GM23338 (cell line): ENCODE results near the gene SNX17. TPM values are rescaled to one million over a fixed set of nuclear protein-coding genes. Genes with fewer than 3 reads are reported as not detected.

Experiments
- ATAC-seq: fragments of 200-7000 bp; cut with Tn5 transposase; 3 replicates; pipeline ENCODE4 v1.9.1; 2020
- DNase-seq: peaks from one replicate; pipeline ENCODE4 v3.0.0-alpha.2; 2015; ENCODE audit warnings: low spot score
- H2AFZ ChIP-seq: fragments of 200-600 bp; sonication (generic); 2 replicates; pipeline ENCODE4 v1.8.0; 2016; ENCODE audit warnings: antibody characterized with exemption, mild to moderate bottlenecking, moderate library complexity
- H3F3A ChIP-seq: fragments of 200-600 bp; sonication (generic); replicated peaks from 2 replicates; pipeline ENCODE4 v1.8.0; 2017; ENCODE audit warnings: antibody characterized with exemption, mixed run types, low read depth
- H3K27ac ChIP-seq: fragments of 200-600 bp; sonication (generic); 2 replicates; pipeline ENCODE4 v1.6.1; 2016; ENCODE audit warnings: low read depth
- H3K27me3 ChIP-seq: fragments of 200-600 bp; sonication (generic); 2 replicates; pipeline ENCODE4 v1.8.0; 2016; ENCODE audit warnings: mild to moderate bottlenecking, mixed run types, moderate library complexity; ENCODE audit not compliant: insufficient read depth
- H3K36me3 ChIP-seq: fragments of 200-600 bp; sonication (generic); 2 replicates; pipeline ENCODE4 v1.8.0; 2016; ENCODE audit warnings: mild to moderate bottlenecking; ENCODE audit not compliant: insufficient read depth
- H3K4me1 ChIP-seq: fragments of 200-600 bp; sonication (generic); 2 replicates; pipeline ENCODE4 v1.8.0; 2016; ENCODE audit warnings: mild to moderate bottlenecking, moderate library complexity; ENCODE audit not compliant: insufficient read depth
- H3K4me2 ChIP-seq: fragments of 200-600 bp; sonication (generic); 2 replicates; pipeline ENCODE4 v1.7.1; 2017; ENCODE audit warnings: mixed run types
- H3K4me3 ChIP-seq: fragments of 200-600 bp; sonication (generic); 2 replicates; pipeline ENCODE4 v1.6.1; 2016; ENCODE audit warnings: mixed run types
- H3K79me2 ChIP-seq: fragments of 200-600 bp; sonication (generic); replicated peaks from 2 replicates; pipeline ENCODE4 v1.8.0; 2017; ENCODE audit warnings: mild to moderate bottlenecking; ENCODE audit not compliant: insufficient read depth
- H3K9me2 ChIP-seq: fragments of 200-600 bp; sonication (generic); 2 replicates; pipeline ENCODE4 v1.8.0; 2017; ENCODE audit not compliant: insufficient read depth
- H4K20me1 ChIP-seq: fragments of 200-600 bp; sonication (generic); replicated peaks from 2 replicates; pipeline ENCODE4 v1.8.0; 2017; ENCODE audit warnings: mild to moderate bottlenecking; ENCODE audit not compliant: insufficient read depth
- H3K27ac Mint-ChIP-seq: 2 replicates; pipeline ENCODE4 v1.8.0; 2020; ENCODE audit warnings: inconsistent platforms, mild to moderate bottlenecking, moderate library complexity, mixed read lengths
- H3K27me3 Mint-ChIP-seq: 3 replicates; pipeline ENCODE4 v1.8.0; 2022; ENCODE audit warnings: low read depth, mild to moderate bottlenecking, moderate library complexity, mixed read lengths, inconsistent platforms; ENCODE audit not compliant: insufficient read depth, poor library complexity
- H3K36me3 Mint-ChIP-seq: 3 replicates; pipeline ENCODE4 v1.8.0; 2021; ENCODE audit warnings: low read depth, mild to moderate bottlenecking, inconsistent platforms, moderate library complexity, mixed read lengths
- H3K4me1 Mint-ChIP-seq: 3 replicates; pipeline ENCODE4 v1.8.0; 2020; ENCODE audit warnings: mild to moderate bottlenecking, inconsistent platforms, mixed read lengths
- H3K4me3 Mint-ChIP-seq: 3 replicates; pipeline ENCODE4 v1.8.0; 2021; ENCODE audit warnings: moderate library complexity, mild to moderate bottlenecking, inconsistent platforms, mixed read lengths
- H3K9me3 Mint-ChIP-seq: 3 replicates; pipeline ENCODE4 v1.8.0; 2020; ENCODE audit warnings: moderate library complexity, mild to moderate bottlenecking, inconsistent platforms, mixed read lengths
- CREB1 ChIP-seq: fragments of 250-450 bp; sonication (Bioruptor Pico); IDR thresholded peaks from 2 replicates; pipeline ENCODE4 v1.5.0; 2020; ENCODE audit warnings: low read depth, mild to moderate bottlenecking, moderate library complexity
- JUNB ChIP-seq: IDR thresholded peaks from one replicate; pipeline ENCODE4 v1.6.1; 2016; ENCODE audit warnings: antibody characterized with exemption; ENCODE audit not compliant: unreplicated experiment
- NANOG ChIP-seq: IDR thresholded peaks from 2 replicates; pipeline ENCODE4 v1.6.1; 2016; ENCODE audit warnings: antibody characterized with exemption, borderline replicate concordance
- REST ChIP-seq: IDR thresholded peaks from one replicate; pipeline ENCODE4 v1.6.1; 2018; ENCODE audit warnings: antibody characterized with exemption; ENCODE audit not compliant: unreplicated experiment
- ZNF331 ChIP-seq: fragments of 250-450 bp; sonication (Bioruptor Pico); IDR thresholded peaks from 2 replicates; pipeline ENCODE4 v1.5.0; 2020; ENCODE audit warnings: low read depth, mild to moderate bottlenecking, moderate library complexity
- polyA plus RNA-seq: library from polyadenylated mRNA; unstranded; fragments of >200 nt; fragmentation: Nextera tagmentation; extraction: Ambion mirVana; gene quantifications from 2 replicates; pipeline ENCODE4 v1.2.1, GENCODE V29; 2016
- total RNA-seq: library from RNA; depleted of rRNA; stranded (reverse); fragments of >200 nt; shearing (Covaris generic); gene quantifications from 2 replicates; pipeline ENCODE4 v1.2.3, GENCODE V29; 2014
- TF ChIP-seq, protein P1 (sequence below): fragments of 250-450 bp; sonication (Bioruptor Pico); IDR thresholded peaks from 2 replicates; pipeline ENCODE4 v1.5.0; 2020; ENCODE audit warnings: mild to moderate bottlenecking, moderate library complexity

The SNX17 gene
- total and polyA plus RNA-seq, 2 experiments from 2014 or later, result 34.0 to 58.0 TPM

- TF ChIP-seq, protein P1, sequence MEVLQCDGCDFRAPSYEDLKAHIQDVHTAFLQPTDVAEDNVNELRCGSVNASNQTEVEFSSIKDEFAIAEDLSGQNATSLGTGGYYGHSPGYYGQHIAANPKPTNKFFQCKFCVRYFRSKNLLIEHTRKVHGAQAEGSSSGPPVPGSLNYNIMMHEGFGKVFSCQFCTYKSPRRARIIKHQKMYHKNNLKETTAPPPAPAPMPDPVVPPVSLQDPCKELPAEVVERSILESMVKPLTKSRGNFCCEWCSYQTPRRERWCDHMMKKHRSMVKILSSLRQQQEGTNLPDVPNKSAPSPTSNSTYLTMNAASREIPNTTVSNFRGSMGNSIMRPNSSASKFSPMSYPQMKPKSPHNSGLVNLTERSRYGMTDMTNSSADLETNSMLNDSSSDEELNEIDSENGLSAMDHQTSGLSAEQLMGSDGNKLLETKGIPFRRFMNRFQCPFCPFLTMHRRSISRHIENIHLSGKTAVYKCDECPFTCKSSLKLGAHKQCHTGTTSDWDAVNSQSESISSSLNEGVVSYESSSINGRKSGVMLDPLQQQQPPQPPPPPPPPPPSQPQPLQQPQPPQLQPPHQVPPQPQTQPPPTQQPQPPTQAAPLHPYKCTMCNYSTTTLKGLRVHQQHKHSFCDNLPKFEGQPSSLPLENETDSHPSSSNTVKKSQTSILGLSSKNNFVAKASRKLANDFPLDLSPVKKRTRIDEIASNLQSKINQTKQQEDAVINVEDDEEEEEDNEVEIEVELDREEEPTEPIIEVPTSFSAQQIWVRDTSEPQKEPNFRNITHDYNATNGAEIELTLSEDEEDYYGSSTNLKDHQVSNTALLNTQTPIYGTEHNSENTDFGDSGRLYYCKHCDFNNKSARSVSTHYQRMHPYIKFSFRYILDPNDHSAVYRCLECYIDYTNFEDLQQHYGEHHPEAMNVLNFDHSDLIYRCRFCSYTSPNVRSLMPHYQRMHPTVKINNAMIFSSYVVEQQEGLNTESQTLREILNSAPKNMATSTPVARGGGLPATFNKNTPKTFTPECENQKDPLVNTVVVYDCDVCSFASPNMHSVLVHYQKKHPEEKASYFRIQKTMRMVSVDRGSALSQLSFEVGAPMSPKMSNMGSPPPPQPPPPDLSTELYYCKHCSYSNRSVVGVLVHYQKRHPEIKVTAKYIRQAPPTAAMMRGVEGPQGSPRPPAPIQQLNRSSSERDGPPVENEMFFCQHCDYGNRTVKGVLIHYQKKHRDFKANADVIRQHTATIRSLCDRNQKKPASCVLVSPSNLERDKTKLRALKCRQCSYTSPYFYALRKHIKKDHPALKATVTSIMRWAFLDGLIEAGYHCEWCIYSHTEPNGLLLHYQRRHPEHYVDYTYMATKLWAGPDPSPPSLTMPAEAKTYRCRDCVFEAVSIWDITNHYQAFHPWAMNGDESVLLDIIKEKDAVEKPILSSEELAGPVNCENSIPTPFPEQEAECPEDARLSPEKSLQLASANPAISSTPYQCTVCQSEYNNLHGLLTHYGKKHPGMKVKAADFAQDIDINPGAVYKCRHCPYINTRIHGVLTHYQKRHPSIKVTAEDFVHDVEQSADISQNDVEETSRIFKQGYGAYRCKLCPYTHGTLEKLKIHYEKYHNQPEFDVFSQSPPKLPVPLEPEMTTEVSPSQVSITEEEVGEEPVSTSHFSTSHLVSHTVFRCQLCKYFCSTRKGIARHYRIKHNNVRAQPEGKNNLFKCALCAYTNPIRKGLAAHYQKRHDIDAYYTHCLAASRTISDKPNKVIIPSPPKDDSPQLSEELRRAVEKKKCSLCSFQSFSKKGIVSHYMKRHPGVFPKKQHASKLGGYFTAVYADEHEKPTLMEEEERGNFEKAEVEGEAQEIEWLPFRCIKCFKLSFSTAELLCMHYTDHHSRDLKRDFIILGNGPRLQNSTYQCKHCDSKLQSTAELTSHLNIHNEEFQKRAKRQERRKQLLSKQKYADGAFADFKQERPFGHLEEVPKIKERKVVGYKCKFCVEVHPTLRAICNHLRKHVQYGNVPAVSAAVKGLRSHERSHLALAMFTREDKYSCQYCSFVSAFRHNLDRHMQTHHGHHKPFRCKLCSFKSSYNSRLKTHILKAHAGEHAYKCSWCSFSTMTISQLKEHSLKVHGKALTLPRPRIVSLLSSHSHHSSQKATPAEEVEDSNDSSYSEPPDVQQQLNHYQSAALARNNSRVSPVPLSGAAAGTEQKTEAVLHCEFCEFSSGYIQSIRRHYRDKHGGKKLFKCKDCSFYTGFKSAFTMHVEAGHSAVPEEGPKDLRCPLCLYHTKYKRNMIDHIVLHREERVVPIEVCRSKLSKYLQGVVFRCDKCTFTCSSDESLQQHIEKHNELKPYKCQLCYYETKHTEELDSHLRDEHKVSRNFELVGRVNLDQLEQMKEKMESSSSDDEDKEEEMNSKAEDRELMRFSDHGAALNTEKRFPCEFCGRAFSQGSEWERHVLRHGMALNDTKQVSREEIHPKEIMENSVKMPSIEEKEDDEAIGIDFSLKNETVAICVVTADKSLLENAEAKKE, result no peak
- TF ChIP-seq ZNF331 (CRISPR knock-in tag), result no peak
- no peak for TF ChIP-seq REST
These were observed 51.3 kb downstream of the SNX17 start (continued) for GRCh38 chr2:27421660-27422250.

GRCh38 chr2:27422958-27423357, 52.5 kb downstream of the SNX17 start:
- Mint-ChIP-seq H3K27me3 (no peaks in the 10 kb centered on the region), H3K4me3 (no peak overlapping the region), H3K9me3 (no peaks in the 10 kb centered on the region), H3K36me3 (no peaks in the 10 kb centered on the region), H3K27ac (no peak overlapping the region), H3K4me1 (peaks cover 7% of the 10 kb centered on the region)
- ATAC-seq, result no peak
- Histone ChIP-seq H3K9me2 (no peaks in the 10 kb centered on the region), H3K27ac (no peak overlapping the region), H4K20me1 (no peaks in the 10 kb centered on the region), H3K79me2 (no peaks in the 10 kb centered on the region), H3F3A (0 out of 2 replicates have a peak, but pooled peaks cover 2% of the 10 kb centered on the region), H3K4me2 (no peak overlapping the region), H3K27me3 (no peaks in the 10 kb centered on the region), H2AFZ (no peak overlapping the region), H3K4me1 (no peaks in the 10 kb centered on the region), H3K4me3 (no peak overlapping the region), H3K36me3 (no peaks in the 10 kb centered on the region)
- DNase-seq, result no peak
- no peak for TF ChIP-seq CREB1 (CRISPR knock-in tag)
- TF ChIP-seq NANOG, result no peak
- no peak for TF ChIP-seq JUNB
- TF ChIP-seq, protein P1, result no peak
